ENCODE results near the gene ZCCHC4.

ZCCHC4 gene

DNA sequence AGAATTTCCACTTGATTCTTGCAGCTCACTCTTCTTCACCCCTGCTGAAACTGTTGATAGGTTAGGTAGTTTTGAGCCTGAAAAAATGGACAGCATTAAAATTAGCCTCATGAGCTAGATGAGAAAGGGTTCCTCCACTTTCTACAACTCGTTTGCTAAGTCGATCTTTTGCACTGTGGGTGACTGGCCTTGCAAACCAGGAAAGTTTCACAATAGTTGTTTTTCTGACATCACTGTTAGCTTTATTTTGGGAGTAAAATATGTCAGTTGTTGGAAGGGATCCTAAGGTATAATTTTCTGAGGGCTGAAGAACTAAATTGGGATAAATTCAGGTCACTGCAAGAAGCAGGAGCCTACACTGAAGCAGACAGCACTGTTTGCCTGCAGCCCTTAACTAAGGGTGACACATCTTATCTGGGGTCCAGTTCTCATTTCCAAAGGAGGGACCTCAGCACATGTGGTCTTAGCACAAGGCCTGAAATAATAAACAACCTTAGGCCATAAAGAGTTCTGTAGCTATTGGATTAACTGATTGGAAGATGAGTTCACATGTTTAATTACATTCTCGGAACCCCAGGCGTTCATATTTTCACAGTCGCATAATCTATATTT, 93.6 kb downstream of the ZCCHC4 start:
- H3K14ac ChIP-seq (ENCODE audit: low read length) = no peak overlapping the region
- H2BK5ac ChIP-seq (ENCODE audit: low read length) = no peak overlapping the region
- H2AK5ac ChIP-seq (ENCODE audit: low read depth, low read length) = no peak overlapping the region
- H3K4ac ChIP-seq (ENCODE audit: low read length) = no peak overlapping the region
- no peak overlapping the region for H3K23ac ChIP-seq (ENCODE audit: low read depth, low read length, poor library complexity)
- H3K79me1 ChIP-seq (ENCODE audit: low read depth, low read length) = no peaks in the 10 kb centered on the region
- no peak overlapping the region for H3K9ac ChIP-seq (ENCODE audit: low read depth, low read length, poor library complexity)
- WGBS, 2 donors (ENCODE audit: extremely low coverage in 2 of 2, insufficient read length in 2 of 2, insufficient replicate concordance in 1 of 2) = no CpG with 5 or more reads among the region's 5 CpGs
- no peaks in the 10 kb centered on the region for H3K4me1 ChIP-seq (ENCODE audit: control insufficient read depth in 2 of 2, insufficient read depth in 1 of 2, low read depth in 1 of 2, low read length in 2 of 2)
- DNase-seq (ENCODE audit: low spot score) = no peak
- H2AFZ ChIP-seq (ENCODE audit: low read length) = no peak overlapping the region
- no peaks in the 10 kb centered on the region for H3K9me3 ChIP-seq (replicated peaks in 1 of 2; ENCODE audit: control insufficient read depth in 2 of 2, insufficient read depth in 1 of 2, low read depth in 1 of 2, low read length in 2 of 2)
- H4K8ac ChIP-seq (ENCODE audit: low read depth, low read length) = no peak overlapping the region
- H4K91ac ChIP-seq (ENCODE audit: low read depth, low read length, poor library complexity) = no peak overlapping the region
- peaks cover 10 to 99% of the 10 kb centered on the region in 2 donors for H3K36me3 ChIP-seq (replicated peaks in 1 of 2; ENCODE audit: control insufficient read depth in 2 of 2, insufficient read depth in 2 of 2, low read length in 2 of 2)
- H2BK12ac ChIP-seq (ENCODE audit: low read length) = no peak overlapping the region
- H3K18ac ChIP-seq (ENCODE audit: low read length) = no peak overlapping the region
- H2BK15ac ChIP-seq (ENCODE audit: low read length) = no peak overlapping the region
- no peak overlapping the region for H3K4me3 ChIP-seq (ENCODE audit: low read length in 2 of 2)
- no peak overlapping the region for H2BK120ac ChIP-seq (ENCODE audit: low read depth, low read length)
- H3K27ac ChIP-seq (replicated peaks; ENCODE audit: low read length) = no peak overlapping the region
- no peak overlapping the region for H3K4me2 ChIP-seq (ENCODE audit: insufficient read depth, low read length, poor library complexity, severe bottlenecking)
- H3K27me3 ChIP-seq (ENCODE audit: control insufficient read depth in 3 of 3, insufficient read depth in 3 of 3, low read depth in 1 of 3, low read length in 3 of 3) = no peaks in the 10 kb centered on the region

DNA sequence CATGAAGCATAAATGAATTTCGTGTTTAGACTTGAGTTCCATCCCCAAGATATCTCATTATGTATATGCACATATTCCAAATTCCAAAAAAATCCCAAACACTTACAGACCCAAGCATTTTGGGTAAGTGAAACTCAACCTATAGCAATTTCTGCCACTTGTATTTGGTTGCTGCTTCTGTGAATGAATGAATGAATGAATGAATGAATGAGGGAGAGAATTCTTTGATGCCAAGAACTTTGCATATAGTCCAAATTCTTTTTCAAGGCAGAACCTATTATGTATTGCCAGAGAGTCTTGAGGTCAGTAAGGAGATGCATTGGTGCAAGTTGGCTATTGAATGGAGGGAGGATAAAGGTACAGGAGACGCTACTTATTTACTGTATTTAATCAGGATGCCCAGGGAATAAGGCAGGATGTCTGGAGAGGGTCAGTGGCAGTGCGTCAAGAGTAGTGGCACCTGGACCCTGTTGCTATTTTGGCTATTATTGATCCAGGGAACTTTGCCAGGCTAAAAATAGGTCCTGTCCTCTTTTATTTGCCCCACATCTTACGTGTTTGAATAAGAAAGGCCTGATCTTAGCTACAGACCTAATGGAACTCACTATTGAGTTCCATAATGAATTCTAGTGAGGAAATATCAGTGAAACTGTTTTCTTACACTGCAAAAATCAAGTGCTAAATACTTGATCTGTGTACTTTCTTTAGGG, 98.4 kb downstream of the ZCCHC4 start:
- Histone ChIP-seq H3K79me1 (ENCODE audit: low read depth, low read length) (no peaks in the 10 kb centered on the region), H3K27me3 (ENCODE audit: control insufficient read depth in 3 of 3, insufficient read depth in 3 of 3, low read depth in 1 of 3, low read length in 3 of 3) (no peaks in the 10 kb centered on the region), H2BK15ac (ENCODE audit: low read length) (no peak overlapping the region), H3K4me1 (ENCODE audit: control insufficient read depth in 2 of 2, insufficient read depth in 1 of 2, low read depth in 1 of 2, low read length in 2 of 2) (no peaks in the 10 kb centered on the region), H3K9me3 (replicated peaks in 1 of 2; ENCODE audit: control insufficient read depth in 2 of 2, insufficient read depth in 1 of 2, low read depth in 1 of 2, low read length in 2 of 2) (no peaks in the 10 kb centered on the region), H4K8ac (ENCODE audit: low read depth, low read length) (no peak overlapping the region), H2BK12ac (ENCODE audit: low read length) (no peak overlapping the region), H4K91ac (ENCODE audit: low read depth, low read length, poor library complexity) (no peak overlapping the region), H3K27ac (replicated peaks; ENCODE audit: low read length) (no peak overlapping the region), H2AFZ (ENCODE audit: low read length) (no peak overlapping the region), H2BK120ac (ENCODE audit: low read depth, low read length) (no peak overlapping the region), H3K4ac (ENCODE audit: low read length) (no peak overlapping the region), H3K18ac (ENCODE audit: low read length) (no peak overlapping the region), H3K4me2 (ENCODE audit: insufficient read depth, low read length, poor library complexity, severe bottlenecking) (no peak overlapping the region), H3K14ac (ENCODE audit: low read length) (no peak overlapping the region), H3K36me3 (replicated peaks in 1 of 2; ENCODE audit: control insufficient read depth in 2 of 2, insufficient read depth in 2 of 2, low read length in 2 of 2) (peaks cover 9 to 100% of the 10 kb centered on the region in 2 donors), H3K23ac (ENCODE audit: low read depth, low read length, poor library complexity) (no peak overlapping the region), H2AK5ac (ENCODE audit: low read depth, low read length) (no peak overlapping the region), H3K4me3 (ENCODE audit: low read length in 2 of 2) (no peak overlapping the region), H2BK5ac (ENCODE audit: low read length) (no peak overlapping the region), H3K9ac (ENCODE audit: low read depth, low read length, poor library complexity) (no peak overlapping the region)
- no peak for DNase-seq (ENCODE audit: low spot score)
- no CpG with 5 or more reads among the region's 4 CpGs for WGBS, 2 donors (ENCODE audit: extremely low coverage in 2 of 2, insufficient read length in 2 of 2, insufficient replicate concordance in 1 of 2)

DNA sequence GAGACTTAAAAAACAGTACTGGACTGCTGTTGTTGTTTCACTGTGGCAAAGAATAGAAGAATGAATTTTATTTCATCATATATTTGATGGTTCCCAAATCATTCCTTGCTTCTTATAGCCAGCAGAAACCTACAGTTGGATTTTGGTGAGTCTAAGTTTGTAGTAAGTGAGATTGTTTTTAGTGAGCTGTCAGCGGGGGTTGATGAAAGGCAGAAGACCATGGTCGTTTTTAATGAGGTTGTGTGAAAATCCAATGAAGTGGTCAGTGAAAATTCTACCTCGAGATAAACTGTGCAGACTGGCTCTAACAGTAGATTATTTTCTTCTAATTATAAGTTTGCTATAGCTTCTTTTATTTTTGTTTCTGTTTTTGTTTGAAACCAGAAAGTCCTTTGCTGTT, 100.7 kb downstream of the ZCCHC4 start:
- Histone ChIP-seq H3K79me1 (ENCODE audit: low read depth, low read length) (no peaks in the 10 kb centered on the region), H3K4me3 (ENCODE audit: low read length in 2 of 2) (no peak overlapping the region), H2BK120ac (ENCODE audit: low read depth, low read length) (no peak overlapping the region), H3K14ac (ENCODE audit: low read length) (no peak overlapping the region), H3K27ac (replicated peaks; ENCODE audit: low read length) (no peak overlapping the region), H3K36me3 (replicated peaks in 1 of 2; ENCODE audit: control insufficient read depth in 2 of 2, insufficient read depth in 2 of 2, low read length in 2 of 2) (peaks cover 11 to 100% of the 10 kb centered on the region in 2 donors), H3K18ac (ENCODE audit: low read length) (no peak overlapping the region), H4K91ac (ENCODE audit: low read depth, low read length, poor library complexity) (no peak overlapping the region), H3K23ac (ENCODE audit: low read depth, low read length, poor library complexity) (no peak overlapping the region), H2AFZ (ENCODE audit: low read length) (no peak overlapping the region), H4K8ac (ENCODE audit: low read depth, low read length) (no peak overlapping the region), H3K27me3 (ENCODE audit: control insufficient read depth in 3 of 3, insufficient read depth in 3 of 3, low read depth in 1 of 3, low read length in 3 of 3) (no peaks in the 10 kb centered on the region), H2BK15ac (ENCODE audit: low read length) (no peak overlapping the region), H2BK12ac (ENCODE audit: low read length) (no peak overlapping the region), H2AK5ac (ENCODE audit: low read depth, low read length) (no peak overlapping the region), H2BK5ac (ENCODE audit: low read length) (no peak overlapping the region), H3K9me3 (replicated peaks in 1 of 2; ENCODE audit: control insufficient read depth in 2 of 2, insufficient read depth in 1 of 2, low read depth in 1 of 2, low read length in 2 of 2) (no peaks in the 10 kb centered on the region), H3K4me2 (ENCODE audit: insufficient read depth, low read length, poor library complexity, severe bottlenecking) (no peak overlapping the region), H3K4me1 (ENCODE audit: control insufficient read depth in 2 of 2, insufficient read depth in 1 of 2, low read depth in 1 of 2, low read length in 2 of 2) (no peaks in the 10 kb centered on the region), H3K9ac (ENCODE audit: low read depth, low read length, poor library complexity) (no peak overlapping the region), H3K4ac (ENCODE audit: low read length) (no peak overlapping the region)
- DNase-seq (ENCODE audit: low spot score) = no peak
- no CpG with 5 or more reads among the region's 3 CpGs for WGBS, 2 donors (ENCODE audit: extremely low coverage in 2 of 2, insufficient read length in 2 of 2, insufficient replicate concordance in 1 of 2)

DNA sequence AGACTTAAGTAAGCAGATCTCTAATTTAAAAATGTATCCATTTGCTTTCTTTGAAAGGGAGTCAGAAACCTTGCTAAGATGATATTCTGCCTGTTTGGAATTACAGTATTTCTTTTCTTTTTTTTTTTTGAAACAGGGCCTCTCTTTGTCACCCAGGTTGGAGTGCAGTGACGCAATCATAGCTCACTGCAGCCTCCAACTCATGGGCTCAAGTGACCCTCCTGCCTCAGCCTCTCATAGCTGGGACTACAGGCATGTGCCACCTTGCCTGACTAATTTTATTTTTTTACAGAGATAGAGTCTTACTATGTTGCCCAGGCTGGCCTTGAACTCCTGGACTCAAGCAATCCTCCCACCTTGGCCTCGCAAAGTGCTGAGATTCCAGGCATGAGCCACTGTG, 104.4 kb downstream of the ZCCHC4 start:
- no peak overlapping the region for H2BK120ac ChIP-seq (ENCODE audit: low read depth, low read length)
- H3K4me3 ChIP-seq (ENCODE audit: low read length in 2 of 2) = no peak overlapping the region
- H2BK5ac ChIP-seq (ENCODE audit: low read length) = no peak overlapping the region
- no peak overlapping the region for H2AFZ ChIP-seq (ENCODE audit: low read length)
- no CpG with 5 or more reads among the region's 2 CpGs for WGBS, 2 donors (ENCODE audit: extremely low coverage in 2 of 2, insufficient read length in 2 of 2, insufficient replicate concordance in 1 of 2)
- H2BK15ac ChIP-seq (ENCODE audit: low read length) = no peak overlapping the region
- no peak overlapping the region for H2BK12ac ChIP-seq (ENCODE audit: low read length)
- H3K27me3 ChIP-seq (ENCODE audit: control insufficient read depth in 3 of 3, insufficient read depth in 3 of 3, low read depth in 1 of 3, low read length in 3 of 3) = no peaks in the 10 kb centered on the region
- no peak overlapping the region for H3K4me2 ChIP-seq (ENCODE audit: insufficient read depth, low read length, poor library complexity, severe bottlenecking)
- no peaks in the 10 kb centered on the region for H3K9me3 ChIP-seq (replicated peaks in 1 of 2; ENCODE audit: control insufficient read depth in 2 of 2, insufficient read depth in 1 of 2, low read depth in 1 of 2, low read length in 2 of 2)
- H3K4me1 ChIP-seq (ENCODE audit: control insufficient read depth in 2 of 2, insufficient read depth in 1 of 2, low read depth in 1 of 2, low read length in 2 of 2) = no peaks in the 10 kb centered on the region
- no peak overlapping the region for H2AK5ac ChIP-seq (ENCODE audit: low read depth, low read length)
- H3K9ac ChIP-seq (ENCODE audit: low read depth, low read length, poor library complexity) = no peak overlapping the region
- no peak overlapping the region for H3K4ac ChIP-seq (ENCODE audit: low read length)
- H3K36me3 ChIP-seq (replicated peaks in 1 of 2; ENCODE audit: control insufficient read depth in 2 of 2, insufficient read depth in 2 of 2, low read length in 2 of 2) = peaks cover 4 to 85% of the 10 kb centered on the region in 2 donors
- DNase-seq (ENCODE audit: low spot score) = no peak
- no peak overlapping the region for H3K18ac ChIP-seq (ENCODE audit: low read length)
- H3K23ac ChIP-seq (ENCODE audit: low read depth, low read length, poor library complexity) = no peak overlapping the region
- H4K8ac ChIP-seq (ENCODE audit: low read depth, low read length) = no peak overlapping the region
- no peak overlapping the region for H3K27ac ChIP-seq (replicated peaks; ENCODE audit: low read length)
- no peaks in the 10 kb centered on the region for H3K79me1 ChIP-seq (ENCODE audit: low read depth, low read length)
- H3K14ac ChIP-seq (ENCODE audit: low read length) = no peak overlapping the region
- no peak overlapping the region for H4K91ac ChIP-seq (ENCODE audit: low read depth, low read length, poor library complexity)

Data from neuronal stem cell (in vitro differentiated cells).